OCI-LY7 (cell line): ENCODE data around the gene TPTE2. TPM values are rescaled to one million over a fixed set of nuclear protein-coding genes. Genes with fewer than 3 reads are reported as not detected.

Experiments used
- BruUV-seq: library from RNA; stranded (reverse); fragments of 400-500 nt; replicated peaks from 2 replicates; lab custom pipeline; 2021; lab: Mats Ljungman, UMichigan
- CTCF ChIA-PET: fragments of 300-600 bp; sonication (Branson Sonifier 250); formaldehyde crosslinking; loops from one replicate; lab custom pipeline; 2022; ENCODE audit warnings: antibody characterized with exemption; ENCODE audit not compliant: unreplicated experiment; lab: Charles Lee
- POLR2A ChIA-PET: fragments of 300-600 bp; sonication (Branson Sonifier 250); formaldehyde crosslinking; loops from one replicate; lab custom pipeline; 2022; ENCODE audit warnings: antibody characterized with exemption; lab: Charles Lee
- DNase-seq: peaks from one replicate; pipeline ENCODE4 v3.0.0-alpha.2; 2015; ENCODE audit warnings: low spot score
- H2AFZ ChIP-seq: fragments of 200-600 bp; sonication (generic), shearing (Covaris generic); 2 replicates; pipeline ENCODE4 v1.6.1; 2014; ENCODE audit warnings: mild to moderate bottlenecking, antibody characterized with exemption, low read length, moderate library complexity
- H3K27ac ChIP-seq: fragments of 200-600 bp; sonication (generic); 2 replicates; pipeline ENCODE4 v1.5.1; 2014; ENCODE audit warnings: mixed run types, low read depth, mild to moderate bottlenecking, moderate library complexity, low read length, inconsistent platforms; ENCODE audit not compliant: poor library complexity, severe bottlenecking
- H3K36me3 ChIP-seq: fragments of 200-600 bp; sonication (generic); 2 replicates; pipeline ENCODE4 v1.6.1; 2014; ENCODE audit warnings: mild to moderate bottlenecking, antibody characterized with exemption, low read length, moderate library complexity, mixed read lengths; ENCODE audit not compliant: insufficient read depth
- H3K4me1 ChIP-seq: fragments of 200-600 bp; sonication (generic); 2 replicates; pipeline ENCODE4 v1.5.1; 2014; ENCODE audit warnings: mild to moderate bottlenecking, low read length; ENCODE audit not compliant: insufficient read depth, poor library complexity, severe bottlenecking
- H3K4me2 ChIP-seq: fragments of 200-600 bp; sonication (generic); 2 replicates; pipeline ENCODE4 v1.6.1; 2014; ENCODE audit warnings: mild to moderate bottlenecking, low read length
- H3K4me3 ChIP-seq: fragments of 200-600 bp; sonication (generic); 2 replicates; pipeline ENCODE4 v1.5.1; 2014; ENCODE audit warnings: mild to moderate bottlenecking, low read depth, low read length; ENCODE audit not compliant: poor library complexity, severe bottlenecking
- H3K79me2 ChIP-seq: fragments of 200-600 bp; sonication (generic); 2 replicates; pipeline ENCODE4 v1.6.1; 2016; ENCODE audit warnings: low read depth, mild to moderate bottlenecking, low read length, moderate library complexity, mixed read lengths; ENCODE audit not compliant: insufficient read depth
- H3K9me2 ChIP-seq: fragments of 200-600 bp; sonication (generic); 2 replicates; pipeline ENCODE4 v1.6.1; 2016; ENCODE audit warnings: mild to moderate bottlenecking, low read length, mixed read lengths; ENCODE audit not compliant: insufficient read depth
- H3K9me3 ChIP-seq: fragments of 200-600 bp; sonication (generic); 2 replicates; pipeline ENCODE4 v1.6.1; 2014; ENCODE audit warnings: mild to moderate bottlenecking, mixed run types, low read length, mixed read lengths
- H4K20me1 ChIP-seq: fragments of 200-600 bp; sonication (generic); 2 replicates; pipeline ENCODE4 v1.6.1; 2014; ENCODE audit warnings: mild to moderate bottlenecking, antibody characterized with exemption, low read length, moderate library complexity, mixed read lengths; ENCODE audit not compliant: insufficient read depth
- EZH2phosphoT487 ChIP-seq: fragments of 200-600 bp; sonication (generic); IDR thresholded peaks from 2 replicates; pipeline ENCODE4 v1.6.1; 2018; ENCODE audit warnings: low read depth, borderline replicate concordance, mild to moderate bottlenecking, mixed run types, antibody characterized with exemption, low read length, moderate library complexity, mixed read lengths
- intact Hi-C: fragments of 100-400 bp; cut with micrococcal nuclease; formaldehyde crosslinking; loops from one replicate; pipeline ENCODE4 v1.10.0; 2022; ENCODE audit not compliant: unreplicated experiment
- total RNA-seq, 2 experiments: library from RNA; depleted of rRNA in 1 of 2; stranded (reverse); fragments of >200 nt in 1 of 2; shearing (Covaris generic) in 1 of 2; gene quantifications; 2 replicates each; pipeline ENCODE4 v1.2.3, GENCODE V29; 2014 to 2022
- TF ChIP-seq, protein P1 (sequence below): fragments of 200-600 bp; sonication (generic); conservative IDR thresholded peaks from 2 replicates; pipeline ENCODE4 v1.5.1; 2014; ENCODE audit warnings: mild to moderate bottlenecking, antibody characterized with exemption, low read length, moderate library complexity, mixed read lengths

Gene TPTE2
- total RNA-seq, 2 experiments from 2014 or later: 0.27 TPM; not detected in 1

- no peak for DNase-seq
- peaks cover 10% of the 10 kb centered on the region for H3K4me1 ChIP-seq
- no peak overlapping the region for H3K4me3 ChIP-seq
- intact Hi-C loops: no loop called here
- BruUV-seq: no TSS peak
- no peaks in the 10 kb centered on the region for H3K36me3 ChIP-seq
- H2AFZ ChIP-seq: no peak overlapping the region
- no peak overlapping the region for H3K27ac ChIP-seq
- ChIA-PET CTCF (no interaction called here), POLR2A (no interaction called here)
- H3K79me2 ChIP-seq: no peaks in the 10 kb centered on the region
- no peaks in the 10 kb centered on the region for H3K9me2 ChIP-seq
- H4K20me1 ChIP-seq: no peaks in the 10 kb centered on the region
- H3K4me2 ChIP-seq: no peak overlapping the region
- no peaks in the 10 kb centered on the region for H3K9me3 ChIP-seq
- TF ChIP-seq, protein P1, sequence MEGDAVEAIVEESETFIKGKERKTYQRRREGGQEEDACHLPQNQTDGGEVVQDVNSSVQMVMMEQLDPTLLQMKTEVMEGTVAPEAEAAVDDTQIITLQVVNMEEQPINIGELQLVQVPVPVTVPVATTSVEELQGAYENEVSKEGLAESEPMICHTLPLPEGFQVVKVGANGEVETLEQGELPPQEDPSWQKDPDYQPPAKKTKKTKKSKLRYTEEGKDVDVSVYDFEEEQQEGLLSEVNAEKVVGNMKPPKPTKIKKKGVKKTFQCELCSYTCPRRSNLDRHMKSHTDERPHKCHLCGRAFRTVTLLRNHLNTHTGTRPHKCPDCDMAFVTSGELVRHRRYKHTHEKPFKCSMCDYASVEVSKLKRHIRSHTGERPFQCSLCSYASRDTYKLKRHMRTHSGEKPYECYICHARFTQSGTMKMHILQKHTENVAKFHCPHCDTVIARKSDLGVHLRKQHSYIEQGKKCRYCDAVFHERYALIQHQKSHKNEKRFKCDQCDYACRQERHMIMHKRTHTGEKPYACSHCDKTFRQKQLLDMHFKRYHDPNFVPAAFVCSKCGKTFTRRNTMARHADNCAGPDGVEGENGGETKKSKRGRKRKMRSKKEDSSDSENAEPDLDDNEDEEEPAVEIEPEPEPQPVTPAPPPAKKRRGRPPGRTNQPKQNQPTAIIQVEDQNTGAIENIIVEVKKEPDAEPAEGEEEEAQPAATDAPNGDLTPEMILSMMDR: no peak
- TF ChIP-seq EZH2phosphoT487: no peak
Measured at GRCh38 chr13:19590423-19590822, 29.1 kb upstream of the TPTE2 start.

DNA sequence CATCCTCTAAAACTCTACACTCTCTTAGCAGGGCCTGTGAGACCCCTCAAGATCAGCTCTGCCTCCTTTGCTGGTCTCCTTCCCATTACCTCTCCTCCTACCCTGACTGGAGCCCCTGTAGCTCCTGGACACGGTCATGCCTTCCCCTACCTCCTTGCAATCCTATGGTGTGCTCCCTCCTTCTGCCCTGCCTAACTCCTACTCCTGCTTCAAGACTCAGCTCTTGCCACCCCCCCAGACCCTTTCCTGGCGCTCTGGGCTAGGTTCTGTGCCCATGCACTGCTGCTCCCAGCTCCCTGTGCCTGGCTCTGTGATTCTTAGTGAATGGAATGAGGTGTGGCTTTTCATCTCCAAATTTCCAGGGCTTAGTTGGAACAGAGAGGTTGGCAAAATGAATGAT is 28.0 kb upstream of the TPTE2 start:
- no peak overlapping the region for H2AFZ ChIP-seq
- intact Hi-C loops: loop anchor here (5.0 to 10.0 kb wide), 2 partner anchors 135 to 437 kb away; no protein-coding TSS in a partner anchor
- peaks cover 10% of the 10 kb centered on the region for H3K4me1 ChIP-seq
- H3K9me2 ChIP-seq: no peaks in the 10 kb centered on the region
- no peak for DNase-seq
- ChIA-PET POLR2A (no interaction called here), CTCF (no interaction called here)
- no peaks in the 10 kb centered on the region for H3K9me3 ChIP-seq
- no TSS peak for BruUV-seq
- no peak for TF ChIP-seq EZH2phosphoT487
- TF ChIP-seq, protein P1: no peak
- H4K20me1 ChIP-seq: no peaks in the 10 kb centered on the region
- H3K27ac ChIP-seq: no peak overlapping the region
- H3K4me2 ChIP-seq: no peak overlapping the region
- no peaks in the 10 kb centered on the region for H3K36me3 ChIP-seq
- no peaks in the 10 kb centered on the region for H3K79me2 ChIP-seq
- H3K4me3 ChIP-seq: no peak overlapping the region

GRCh38 chr13:19587635-19588300 is 26.4 kb upstream of the TPTE2 start:
- H3K4me1 ChIP-seq: peaks cover 10% of the 10 kb centered on the region
- H3K79me2 ChIP-seq: no peaks in the 10 kb centered on the region
- intact Hi-C loops: loop anchor here (1.0 to 10.0 kb wide), 3 partner anchors 22 to 435 kb away; no protein-coding TSS in a partner anchor
- peak overlapping the region; percentile 89; the same call in 1 of the 2 replicates for H2AFZ ChIP-seq
- H3K27ac ChIP-seq: no peak overlapping the region
- no peaks in the 10 kb centered on the region for H4K20me1 ChIP-seq
- ChIA-PET CTCF (no interaction called here), POLR2A (interaction anchor here (0.6 to 0.9 kb wide), 3 partner anchors 30 to 280 kb away, joined by 3 to 4 read pairs (median 3); no protein-coding TSS in a partner anchor)
- no TSS peak for BruUV-seq
- TF ChIP-seq EZH2phosphoT487: no peak
- TF ChIP-seq, protein P1: peak; percentile 92
- H3K9me2 ChIP-seq: no peaks in the 10 kb centered on the region
- H3K4me3 ChIP-seq: no peak overlapping the region
- peak; percentile 59 for DNase-seq
- H3K36me3 ChIP-seq: no peaks in the 10 kb centered on the region
- peak overlapping the region; percentile 52; the same call in 1 of the 2 replicates for H3K4me2 ChIP-seq
- no peaks in the 10 kb centered on the region for H3K9me3 ChIP-seq
